SK-N-DZ (cell line): Measurements from ENCODE around the gene UBE2I.

Experiments
- DNase-seq: peaks from one replicate; pipeline ENCODE4 v3.0.0-alpha.2; 2015; ENCODE audit warnings: low spot score

Gene UBE2I

DNA sequence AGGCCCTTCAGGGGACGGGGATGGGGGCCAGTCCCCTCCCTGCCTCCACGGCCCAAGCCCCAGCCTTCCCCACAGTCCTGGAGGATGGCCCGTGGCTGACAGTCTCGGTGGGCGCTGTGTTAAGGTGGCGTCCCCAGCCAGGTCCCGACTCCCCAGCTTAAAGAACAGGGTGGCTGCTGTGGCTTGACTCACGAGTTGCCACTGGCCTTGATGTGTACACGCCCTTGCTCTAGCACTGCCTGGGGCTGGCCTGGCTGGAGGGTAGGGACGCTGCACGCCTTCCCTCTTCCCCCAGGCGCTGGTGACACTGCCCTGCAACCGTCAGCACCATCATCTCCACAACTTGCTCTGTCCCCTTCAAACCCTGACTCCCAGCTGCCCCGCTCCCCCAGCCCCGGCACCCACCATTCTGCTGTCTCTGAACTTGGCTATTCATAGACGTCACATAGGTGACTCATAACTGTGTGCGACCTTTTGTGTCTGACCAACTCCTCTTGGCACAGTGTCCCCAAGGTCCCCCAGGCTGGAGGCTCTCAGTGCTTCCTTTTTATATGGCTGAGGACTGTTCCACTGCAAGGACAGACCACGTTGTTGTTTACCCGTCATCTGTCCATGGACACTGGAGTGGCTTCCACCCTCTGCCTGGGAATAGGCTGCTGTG, 48.6 kb downstream of the UBE2I start:
- DNase-seq = no peak

DNA sequence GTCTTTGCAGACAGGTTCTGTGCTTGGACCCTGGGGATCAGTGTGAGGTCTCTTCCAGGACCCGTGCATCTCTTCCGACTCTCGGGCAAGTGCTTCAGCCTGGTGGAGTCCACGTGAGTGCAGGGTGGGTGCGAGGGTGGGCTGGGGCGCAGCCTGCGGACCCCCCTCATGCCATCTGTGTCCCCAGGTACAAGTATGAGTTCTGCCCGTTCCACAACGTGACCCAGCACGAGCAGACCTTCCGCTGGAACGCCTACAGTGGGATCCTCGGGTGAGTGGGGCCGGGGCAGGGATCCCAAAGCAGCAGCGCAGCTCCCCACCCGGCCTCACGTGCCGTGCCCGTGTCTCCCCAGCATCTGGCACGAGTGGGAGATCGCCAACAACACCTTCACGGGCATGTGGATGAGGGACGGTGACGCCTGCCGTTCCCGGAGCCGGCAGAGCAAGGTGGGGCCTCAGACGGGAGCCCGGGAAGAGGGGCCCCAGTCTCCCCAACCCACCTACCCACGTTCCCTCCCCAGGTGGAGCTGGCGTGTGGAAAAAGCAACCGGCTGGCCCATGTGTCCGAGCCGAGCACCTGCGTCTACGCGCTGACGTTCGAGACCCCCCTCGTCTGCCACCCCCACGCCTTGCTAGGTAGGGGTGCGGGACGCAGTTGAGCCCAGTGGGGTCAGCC, 52.4 kb downstream of the UBE2I start:
- DNase-seq = no peak

DNA sequence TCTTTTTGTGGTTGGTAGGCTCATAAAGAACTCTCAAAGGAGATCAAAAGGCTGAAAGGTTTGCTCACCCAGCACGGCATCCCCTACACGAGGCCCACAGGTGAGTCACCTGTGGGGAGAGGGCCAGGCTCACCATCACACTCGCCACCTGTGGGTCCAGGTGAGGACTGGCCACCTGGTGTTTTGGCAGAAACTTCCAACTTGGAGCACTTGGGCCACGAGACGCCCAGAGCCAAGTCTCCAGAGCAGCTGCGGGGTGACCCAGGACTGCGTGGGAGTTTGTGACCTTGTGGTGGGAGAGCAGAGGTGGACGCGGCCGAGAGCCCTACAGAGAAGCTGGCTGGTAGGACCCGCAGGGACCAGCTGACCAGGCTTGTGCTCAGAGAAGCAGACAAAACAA, 53.4 kb downstream of the UBE2I start:
- no peak for DNase-seq

DNA sequence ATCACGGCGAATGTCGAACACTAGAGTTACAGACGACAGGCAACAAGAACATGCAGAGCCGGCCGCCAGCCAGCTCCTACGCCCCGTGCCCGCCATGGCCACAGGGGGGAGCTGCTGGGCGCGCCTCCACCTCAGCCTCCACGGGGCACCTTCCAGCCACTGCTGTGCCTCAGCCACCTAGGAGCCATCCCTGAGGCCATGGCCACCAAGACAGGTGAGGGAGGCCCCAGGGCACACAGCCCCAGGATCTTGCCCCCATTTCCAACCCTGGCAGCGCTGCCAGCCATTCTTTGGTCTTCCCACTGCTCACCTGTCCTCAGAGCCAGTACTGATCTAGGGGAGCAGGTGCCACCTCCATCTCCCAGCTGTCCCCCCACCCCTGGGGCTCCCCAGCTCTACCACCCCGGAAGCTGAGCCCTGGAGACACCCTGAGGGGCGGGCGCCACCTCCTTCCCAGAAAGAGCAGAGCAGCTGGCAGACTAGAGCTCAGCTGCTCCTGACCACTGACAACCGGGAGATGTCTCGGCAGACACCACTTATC, 54.1 kb downstream of the UBE2I start:
- peak; percentile 42 for DNase-seq

DNA sequence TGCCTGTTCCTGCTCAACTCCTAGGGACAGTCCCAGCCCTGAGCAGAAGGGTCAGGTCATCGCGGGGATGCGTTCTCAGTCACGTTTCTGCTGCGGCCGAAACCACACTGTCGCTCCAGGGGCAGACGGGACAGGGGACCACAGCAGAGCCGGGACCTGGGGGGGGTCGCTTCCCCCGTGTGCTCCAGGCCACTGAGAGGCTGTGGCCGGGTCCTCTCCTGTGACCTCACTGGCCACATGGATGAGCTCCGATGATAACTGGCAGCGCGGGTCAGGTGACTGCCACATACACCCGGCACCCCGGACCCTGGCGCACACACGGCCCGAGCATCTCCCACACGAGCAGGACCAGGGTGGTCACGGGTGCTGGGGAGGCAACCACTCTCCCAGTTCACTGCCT, 55.1 kb downstream of the UBE2I start:
- no peak for DNase-seq

DNA sequence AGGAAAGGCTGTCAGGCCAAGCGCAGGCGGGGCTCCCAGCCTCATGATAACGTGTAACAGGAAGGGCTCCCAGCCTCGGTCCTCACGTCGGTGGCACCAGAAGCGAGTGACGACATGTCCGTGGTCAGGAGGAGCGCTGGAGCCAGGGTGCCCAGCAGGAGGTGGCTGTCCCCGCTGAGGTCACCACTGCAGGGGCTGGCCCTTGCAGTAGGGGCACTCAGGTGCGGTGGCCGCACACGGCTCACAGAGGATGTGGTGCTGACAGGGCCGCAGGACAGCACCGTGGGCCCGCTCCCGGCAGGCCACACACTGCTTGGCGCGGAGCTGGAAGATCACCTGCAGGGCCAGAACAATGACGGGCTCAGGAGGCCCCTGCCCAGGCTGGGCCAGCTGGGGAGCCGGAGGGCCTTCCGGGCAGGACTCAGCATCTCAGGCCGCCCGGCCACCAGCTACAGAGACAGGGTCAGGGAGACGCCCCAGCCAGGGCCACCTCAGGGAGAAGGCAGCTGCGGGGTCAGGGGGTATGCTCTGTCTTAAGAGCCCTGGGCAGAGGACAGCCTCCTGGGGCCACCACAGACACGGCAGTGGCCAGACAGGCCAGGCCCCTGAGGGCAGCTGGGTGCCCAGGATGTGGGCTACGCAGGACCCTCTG, 56.8 kb downstream of the UBE2I start:
- no peak for DNase-seq

DNA sequence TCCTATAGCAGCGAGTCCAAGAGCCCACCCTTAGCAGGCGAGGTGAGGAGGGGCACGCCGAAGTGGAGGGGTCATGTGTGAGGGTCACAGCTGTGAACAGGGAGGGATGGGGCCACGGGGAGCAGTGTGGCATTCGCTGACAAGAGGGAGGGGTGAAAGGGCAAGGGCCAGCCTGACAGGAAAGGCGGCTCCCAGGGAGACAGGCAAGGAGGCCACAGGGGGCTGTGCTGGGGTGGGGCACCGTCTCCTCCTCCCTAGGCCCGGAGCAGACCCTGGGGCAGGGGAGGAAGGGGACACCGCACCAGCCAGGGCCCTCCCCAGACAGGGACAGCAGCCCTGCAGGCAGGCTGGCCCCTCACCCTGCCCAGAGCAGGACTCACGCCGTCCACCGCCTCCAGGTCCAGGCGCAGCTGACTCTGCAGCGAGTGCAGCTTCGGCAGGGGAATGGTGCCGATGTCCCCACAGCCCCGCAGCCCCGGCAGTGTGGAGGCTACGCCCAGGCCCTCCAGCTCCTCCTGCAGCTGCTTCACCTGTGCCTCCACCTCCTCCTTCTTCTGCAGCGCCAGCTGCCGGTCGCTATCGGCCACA, 57.4 kb downstream of the UBE2I start:
- no peak for DNase-seq

DNA sequence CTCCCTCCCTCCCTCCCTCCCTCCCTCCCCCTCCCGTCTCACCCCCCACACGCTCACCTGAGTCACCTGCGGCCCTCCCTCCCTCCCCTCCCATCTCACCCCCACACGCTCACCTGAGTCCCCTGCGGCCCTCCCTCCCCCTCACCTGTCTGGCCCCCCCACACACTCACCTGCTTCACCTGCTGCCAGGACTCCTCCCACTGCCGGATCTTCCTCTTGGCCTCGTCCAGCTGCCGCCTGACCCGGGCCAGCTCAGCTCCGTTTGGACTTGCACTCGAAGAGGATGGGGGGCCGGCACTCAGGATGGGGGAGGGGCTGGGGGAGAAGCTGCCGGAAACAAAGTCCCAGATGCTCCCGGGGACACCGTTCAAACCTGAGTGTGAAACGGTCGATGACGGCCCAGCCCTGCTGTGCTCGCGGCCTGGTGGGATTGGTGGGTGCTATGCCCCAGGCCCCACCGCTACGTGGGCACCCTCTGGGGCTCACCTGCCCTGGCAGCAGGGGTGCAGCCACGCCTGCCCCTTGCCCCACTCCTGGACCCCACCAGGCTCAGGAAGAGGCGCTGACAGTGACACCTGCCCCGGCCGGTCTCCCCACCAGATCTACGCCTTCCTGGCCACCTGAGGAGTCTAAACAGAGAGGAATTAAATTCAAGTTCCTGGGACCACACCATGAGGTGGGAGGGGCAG, 58.2 kb downstream of the UBE2I start:
- no peak for DNase-seq

DNA sequence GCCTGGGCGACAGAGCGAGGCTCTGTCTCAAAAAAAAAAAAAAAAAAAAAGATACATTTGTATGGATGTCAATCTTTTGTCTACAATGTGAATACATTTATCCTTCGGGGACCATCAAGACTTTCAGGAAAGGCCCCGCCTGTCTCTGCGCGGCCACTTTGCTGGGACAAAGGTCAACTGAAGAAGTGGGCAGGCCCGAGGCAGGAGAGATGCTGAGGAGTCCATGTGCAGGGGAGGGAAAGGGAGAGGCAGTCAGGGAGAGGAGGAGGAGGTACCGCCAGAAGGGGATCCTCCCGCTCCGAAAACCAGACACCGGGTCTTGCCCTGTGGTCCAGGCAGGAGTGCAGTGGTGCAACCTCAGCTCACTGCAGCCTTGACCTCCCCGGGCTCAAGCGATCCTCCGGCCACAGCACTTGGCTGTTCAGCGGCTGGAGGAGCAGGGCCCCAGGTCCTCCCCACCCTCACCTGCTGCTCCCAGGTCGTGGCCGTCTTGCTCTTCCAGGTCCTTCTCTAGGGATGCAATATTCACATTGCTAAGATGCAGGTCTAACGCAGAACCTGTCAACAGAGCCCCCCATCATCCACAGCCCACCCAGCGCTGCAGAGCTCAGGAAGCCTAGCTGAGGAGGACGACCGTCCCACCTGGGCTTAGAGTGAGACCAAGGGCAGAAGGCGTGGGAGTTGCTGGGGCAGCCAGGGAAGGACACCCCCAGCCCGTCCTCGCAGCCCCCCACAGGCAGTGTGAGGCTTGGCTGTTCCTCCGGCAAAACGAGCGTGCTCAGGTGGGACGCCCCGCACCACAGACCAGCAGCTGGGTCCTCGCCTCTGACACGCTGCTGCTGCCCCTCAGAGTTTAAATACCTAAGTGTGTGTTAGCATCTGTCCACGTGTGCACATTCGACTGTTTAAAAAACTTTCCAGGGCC, 61.9 kb downstream of the UBE2I start:
- no peak for DNase-seq

DNA sequence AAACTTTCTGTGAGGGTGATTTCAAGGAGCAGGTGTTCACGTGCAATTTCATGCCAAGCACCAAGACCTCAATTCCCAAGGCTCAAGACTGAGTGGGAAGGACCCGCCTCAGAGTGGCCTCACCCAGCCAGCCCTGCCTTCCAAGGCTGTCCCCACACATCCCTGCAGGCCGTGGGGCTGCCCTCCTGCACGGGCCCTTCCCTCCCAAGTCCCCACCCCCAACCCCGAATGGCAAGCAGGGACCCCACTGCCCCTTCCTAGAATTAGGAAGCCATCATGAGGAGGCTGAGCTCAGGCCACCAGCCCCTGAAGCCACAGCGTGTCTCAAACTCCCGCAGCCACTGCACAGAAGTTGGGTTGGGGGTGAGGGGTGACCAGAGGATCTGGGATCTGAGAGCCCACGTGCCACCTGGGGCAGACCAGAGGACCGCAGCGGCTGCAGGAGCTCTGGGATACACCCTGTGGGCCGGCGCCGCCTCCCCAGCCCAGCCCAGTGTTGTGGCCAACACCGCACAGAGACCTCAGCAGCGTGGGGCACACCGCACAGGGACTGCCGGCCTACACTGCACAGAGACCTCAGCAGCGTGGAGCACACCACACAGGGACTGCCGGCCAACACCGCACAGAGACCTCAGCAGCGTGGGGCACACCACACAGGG, 63.0 kb downstream of the UBE2I start:
- no peak for DNase-seq

DNA sequence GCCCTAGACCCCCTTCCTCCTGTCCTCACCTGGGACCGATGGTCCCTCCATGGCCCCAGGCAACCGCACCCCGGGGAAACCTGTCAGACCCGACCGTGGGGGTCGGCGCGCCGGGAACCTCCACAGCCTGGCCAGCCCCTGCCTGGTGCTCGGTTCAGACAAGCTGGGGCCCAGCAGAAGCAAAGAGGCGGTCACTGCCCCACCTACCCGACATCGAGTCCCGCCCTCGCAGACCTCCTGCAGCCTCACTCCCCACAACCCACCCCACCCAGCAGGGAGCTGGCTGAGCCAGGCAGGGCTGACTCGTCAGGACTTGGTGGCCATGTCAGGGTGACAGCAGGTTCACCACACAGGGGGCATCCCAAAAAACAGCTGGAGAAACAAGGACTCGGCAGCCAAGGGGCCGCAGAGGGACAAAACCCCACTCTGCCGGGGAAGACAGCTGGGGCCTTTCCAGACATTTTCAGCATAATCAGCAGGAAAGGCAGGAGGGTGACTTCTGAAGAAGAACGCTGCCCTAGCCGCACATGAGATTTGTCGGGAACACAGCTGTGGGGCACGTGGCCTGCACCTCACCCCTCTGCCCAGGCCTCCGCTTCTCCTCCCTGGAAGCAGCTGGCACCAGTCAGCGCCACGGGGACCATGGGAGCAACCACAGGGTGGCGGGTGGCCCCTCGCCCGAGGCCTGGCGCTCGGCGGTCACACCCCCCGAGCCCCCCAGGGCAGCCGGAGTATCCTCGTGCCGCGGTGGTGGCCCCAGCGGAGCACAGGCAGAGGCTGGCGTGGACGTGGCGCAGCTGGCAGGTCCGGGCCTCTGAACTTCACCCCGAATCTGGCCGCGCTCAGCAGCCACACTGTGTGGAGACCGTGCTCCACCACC, 65.2 kb downstream of the UBE2I start:
- no peak for DNase-seq

DNA sequence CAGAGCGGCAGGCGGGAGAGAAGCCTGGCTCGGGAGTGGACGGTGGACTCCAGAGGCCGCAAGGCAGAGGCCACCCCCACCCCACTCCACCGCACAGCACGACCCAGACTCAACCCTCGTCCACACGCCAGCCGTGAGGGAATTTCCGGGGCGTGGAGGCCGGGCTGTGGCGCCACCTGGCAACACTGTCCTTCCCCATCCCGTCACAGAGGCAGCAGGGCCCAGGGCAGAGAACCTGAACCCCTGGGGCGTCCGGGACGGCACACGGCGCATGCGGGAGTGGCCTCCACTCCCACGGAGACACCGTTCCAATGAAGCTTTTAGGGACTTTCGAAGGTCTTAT, 65.8 kb downstream of the UBE2I start:
- DNase-seq = no peak

DNA sequence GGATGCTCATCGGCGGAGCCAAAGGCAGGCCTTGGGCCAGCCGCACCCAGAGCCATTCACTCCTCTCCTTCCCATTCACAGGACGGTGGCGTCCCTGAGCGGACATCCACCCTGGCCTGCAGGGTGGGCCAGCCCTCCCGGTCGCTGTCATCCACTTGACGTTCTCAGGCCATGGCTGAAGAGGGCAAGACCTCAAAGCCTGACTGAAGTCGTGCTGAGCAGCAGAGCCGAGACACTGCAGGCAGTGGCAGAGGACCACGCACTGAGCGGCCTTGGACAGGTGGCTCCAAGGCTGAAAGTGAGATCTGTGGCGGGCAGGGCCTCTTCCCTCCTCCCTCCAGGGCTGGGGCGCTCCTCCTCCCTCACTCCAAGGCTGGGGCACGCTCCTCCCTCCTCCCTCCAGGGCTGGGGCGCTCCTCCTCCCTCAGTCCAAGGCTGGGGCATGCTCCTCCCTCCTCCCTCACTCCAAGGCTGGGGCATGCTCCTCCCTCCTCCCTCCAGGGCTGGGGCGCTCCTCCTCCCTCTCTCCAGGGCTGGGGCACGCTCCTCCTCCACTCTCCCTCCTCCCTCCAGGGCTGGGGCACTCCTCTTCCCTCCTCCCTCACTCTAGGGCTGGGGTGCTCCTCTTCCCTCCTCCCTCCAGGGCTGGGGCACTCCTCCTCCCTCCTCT, 66.4 kb downstream of the UBE2I start:
- no peak for DNase-seq
